NCI-H446 (cell line): ENCODE results near the gene FRAT1.

ENCODE experiments used
- DNase-seq, 2 experiments: peaks; one replicate each; lab custom pipeline; 2025; lab: John Stamatoyannopoulos, UW

Gene FRAT1

GRCh38 chr10:97365761-97366351 is 46.8 kb downstream of the FRAT1 start:
- no peak for DNase-seq

GRCh38 chr10:97366572-97366971 is 47.5 kb downstream of the FRAT1 start:
- no peak for DNase-seq

GRCh38 chr10:97367126-97367649 is 48.1 kb downstream of the FRAT1 start:
- no peak for DNase-seq
